ENCODE results near the gene CITED4.

- TF ChIP-seq CTCF (IDR thresholded peaks at IDR 0.05) = no peak
- TF ChIP-seq EP300 (IDR thresholded peaks at IDR 0.05) = no peak
- TF ChIP-seq POLR2AphosphoS5 (IDR thresholded peaks at IDR 0.05) = no peak
- no peak for TF ChIP-seq POLR2A (IDR thresholded peaks at IDR 0.05)
Observed at GRCh38 chr1:40861224-40862003, 749 bp downstream of the CITED4 start.

Measured in suprapubic skin (tissue), 4 donors.